HepG2 (cell line): ENCODE measurements around the gene CAMTA1.

ENCODE experiments used
- ELF4 ChIP-seq: sonication (generic); formaldehyde crosslinking; IDR thresholded peaks from 2 replicates; pipeline ENCODE4 v1.5.0; 2020; ENCODE audit warnings: missing genetic modification reagents, mild to moderate bottlenecking, moderate library complexity, borderline replicate concordance
- ETV6 ChIP-seq: sonication (generic); formaldehyde crosslinking; conservative IDR thresholded peaks from 2 replicates; pipeline ENCODE4 v1.4.0; 2020; ENCODE audit warnings: missing genetic modification reagents

DNA sequence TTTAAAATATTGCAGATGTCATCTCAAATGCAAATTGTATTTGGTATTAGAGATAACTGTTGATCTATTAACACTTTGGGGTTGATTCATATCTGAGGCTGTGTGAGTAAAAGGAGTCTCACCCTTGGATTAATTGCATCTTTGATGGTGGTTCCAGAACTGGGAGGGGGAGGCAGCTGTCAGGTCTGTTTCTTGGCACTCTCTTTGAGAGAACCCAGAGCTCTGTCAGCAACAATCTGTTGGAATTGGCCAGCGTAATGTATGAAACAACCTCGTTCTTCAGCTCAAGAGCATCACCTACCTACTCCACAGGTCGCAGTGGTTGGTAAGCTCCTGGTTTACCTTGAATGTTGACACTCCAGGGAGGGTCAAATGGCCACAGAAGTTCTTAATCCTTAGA lies 424.1 kb downstream of the CAMTA1 start:
- TF ChIP-seq ETV6 = no peak
- TF ChIP-seq ELF4 (CRISPR knock-in tag) = no peak
